PC-3 (cell line): Measurements from ENCODE around the gene TTC28.

Source experiments
- CTCF ChIP-seq: fragments of 300-600 bp; sonication (generic); conservative IDR thresholded peaks from 2 replicates; pipeline ENCODE4 v1.5.1; 2017; ENCODE audit warnings: antibody characterized with exemption, low read depth, mild to moderate bottlenecking, low read length
- EZH2 ChIP-seq: fragments of 300-600 bp; sonication (generic); IDR thresholded peaks from one replicate; pipeline ENCODE4 v1.6.1; 2017; ENCODE audit warnings: antibody characterized with exemption, mild to moderate bottlenecking, low read length; ENCODE audit not compliant: unreplicated experiment
- EZH2phosphoT487 ChIP-seq: fragments of 300-600 bp; sonication (generic); IDR thresholded peaks from 2 replicates; pipeline ENCODE4 v1.6.1; 2018; ENCODE audit warnings: mild to moderate bottlenecking, antibody characterized with exemption, low read length, borderline replicate concordance

GRCh38 chr22:28230671-28231070 lies 449.0 kb downstream of the TTC28 start:
- TF ChIP-seq CTCF = no peak
- no peak for TF ChIP-seq EZH2
- TF ChIP-seq EZH2phosphoT487 = no peak
